SH-SY5Y (cell line): ENCODE data around the gene SNAPC1.

Experiments
- GATA2 ChIP-seq: IDR thresholded peaks from 2 replicates; pipeline ENCODE4 v1.6.1; 2011; ENCODE audit warnings: mild to moderate bottlenecking, low read depth, low read length
- GATA3 ChIP-seq: IDR thresholded peaks from 2 replicates; pipeline ENCODE4 v1.6.1; 2011; ENCODE audit warnings: low read depth, mild to moderate bottlenecking, low read length, moderate library complexity

DNA sequence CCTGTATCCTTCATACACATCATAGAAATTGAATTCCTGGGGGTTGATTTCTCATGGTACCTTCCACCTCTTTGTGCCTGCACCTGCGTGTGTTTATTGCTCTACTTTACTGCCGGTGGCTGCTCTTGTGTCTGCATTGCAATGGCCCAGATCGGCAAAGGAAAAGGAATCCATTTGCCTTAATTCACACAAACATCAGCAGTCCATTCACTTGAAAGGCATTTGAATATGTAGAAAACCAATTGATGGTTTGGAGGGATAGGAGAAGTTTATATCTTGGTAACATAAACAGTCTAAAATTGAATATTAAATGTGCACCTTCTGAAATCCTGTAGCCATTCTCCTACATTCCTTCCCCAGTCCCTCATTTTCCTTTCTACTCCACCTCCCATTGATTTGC lies 74.0 kb downstream of the SNAPC1 start:
- TF ChIP-seq GATA2 (no peak), GATA3 (no peak)
